Endothelial cell of umbilical vein (primary cell): ENCODE measurements around the gene GRID1. TPM values are rescaled to one million over a fixed set of nuclear protein-coding genes. Genes with fewer than 3 reads are reported as not detected.

ENCODE experiments used
- BruUV-seq: library from RNA; stranded (reverse); fragments of 400-500 nt; replicated peaks from 2 replicates; lab custom pipeline; 2021; lab: Mats Ljungman, UMichigan
- CTCF ChIA-PET: fragments of 300-600, 350-600 bp; sonication (Branson Sonifier 250); formaldehyde crosslinking; loops from one replicate; lab custom pipeline; 2021; ENCODE audit warnings: antibody characterized with exemption, inconsistent platforms; lab: Charles Lee
- POLR2A ChIA-PET: fragments of 300-600, 350-600 bp; sonication (Branson Sonifier 250); formaldehyde crosslinking; loops from one replicate; lab custom pipeline; 2021; ENCODE audit warnings: antibody characterized with exemption, inconsistent platforms; lab: Charles Lee
- DNase-seq: peaks from one replicate; pipeline ENCODE4 v3.0.0-alpha.2; 2011; ENCODE audit warnings: low read depth, low spot score
- FAIRE-seq: peaks from 2 replicates; lab custom pipeline; 2011; peaks lifted over from hg19 to GRCh38; lab: Jason Lieb, UNC
- H2AFZ ChIP-seq: 2 replicates; pipeline ENCODE4 v1.6.0; 2012; ENCODE audit warnings: low read depth, low read length, control low read depth, inconsistent platforms
- H3K27ac ChIP-seq: 2 replicates; pipeline ENCODE4 v1.5.1; 2011; ENCODE audit warnings: low read depth, mild to moderate bottlenecking, control low read depth, low read length, moderate library complexity; ENCODE audit not compliant: insufficient read depth
- H3K27me3 ChIP-seq, 2 experiments: 2 replicates each; pipeline versions ENCODE4 v1.6.0 to v1.6.1; 2011; ENCODE audit warnings: low read length in 2 of 2, mixed read lengths in 1 of 2; ENCODE audit not compliant: control insufficient read depth in 2 of 2, insufficient read depth in 2 of 2
- H3K36me3 ChIP-seq, 2 experiments: 2 replicates in 1 of 2; 3 replicates in 1 of 2; pipeline ENCODE4 v1.5.1; 2011; ENCODE audit warnings: low read length in 2 of 2, mild to moderate bottlenecking in 1 of 2, moderate library complexity in 1 of 2; ENCODE audit not compliant: control insufficient read depth in 2 of 2, insufficient read depth in 2 of 2; ENCODE audit errors: extremely low read depth in 1 of 2
- H3K4me1 ChIP-seq: 3 replicates; pipeline ENCODE4 v1.5.1; 2011; ENCODE audit warnings: mild to moderate bottlenecking, low read length; ENCODE audit not compliant: control insufficient read depth, insufficient read depth; ENCODE audit errors: extremely low read depth
- H3K4me2 ChIP-seq: 2 replicates; pipeline ENCODE4 v1.6.1; 2011; ENCODE audit warnings: low read length, control low read depth, mixed read lengths; ENCODE audit not compliant: insufficient read depth
- H3K4me3 ChIP-seq, 3 experiments: fragments of 200-600 bp in 1 of 3; sonication (generic), shearing (Covaris generic) in 1 of 3; replicated peaks in 1 of 3; 2 replicates each; pipeline ENCODE4 v1.5.1; 2011 to 2016; ENCODE audit warnings: control low read depth in 3 of 3, low read length in 3 of 3, mild to moderate bottlenecking in 2 of 3, inconsistent platforms in 1 of 3, low read depth in 1 of 3, moderate library complexity in 1 of 3; ENCODE audit not compliant: insufficient read depth in 1 of 3
- H3K79me2 ChIP-seq: 2 replicates; pipeline ENCODE4 v1.6.0; 2012; ENCODE audit warnings: low read length, inconsistent platforms; ENCODE audit not compliant: control insufficient read depth, insufficient read depth
- H3K9ac ChIP-seq: replicated peaks from 2 replicates; pipeline ENCODE3; 2011; ENCODE audit warnings: low read length, control low read depth; ENCODE audit not compliant: insufficient read depth; ENCODE audit errors: extremely low read depth
- H3K9me1 ChIP-seq: replicated peaks from 3 replicates; pipeline ENCODE4 v1.6.0; 2011; ENCODE audit warnings: mild to moderate bottlenecking, low read length; ENCODE audit not compliant: control insufficient read depth, insufficient read depth; ENCODE audit errors: extremely low read depth
- H3K9me3 ChIP-seq: replicated peaks from 2 replicates; pipeline ENCODE4 v1.5.1; 2012; ENCODE audit warnings: low read length, inconsistent platforms; ENCODE audit not compliant: control insufficient read depth, insufficient read depth
- H4K20me1 ChIP-seq: replicated peaks from 2 replicates; pipeline ENCODE3; 2011; ENCODE audit warnings: mild to moderate bottlenecking, low read length; ENCODE audit not compliant: control insufficient read depth, insufficient read depth; ENCODE audit errors: extremely low read depth
- CTCF ChIP-seq, 2 donors: IDR thresholded peaks; 1 replicate in 1 of 2; 2 replicates in 1 of 2; pipeline ENCODE4 v1.5.1; 2011; ENCODE audit warnings: low read length in 2 of 2, mild to moderate bottlenecking in 2 of 2, moderate library complexity in 2 of 2, control low read depth in 1 of 2, inconsistent platforms in 1 of 2, low read depth in 1 of 2; ENCODE audit not compliant: insufficient read depth in 1 of 2; ENCODE audit errors: extremely low read depth in 1 of 2
- EZH2 ChIP-seq: IDR thresholded peaks from 2 replicates; pipeline ENCODE4 v1.6.1; 2012; ENCODE audit warnings: borderline replicate concordance, low read depth, mild to moderate bottlenecking, moderate library complexity, low read length, inconsistent platforms; ENCODE audit not compliant: severe bottlenecking
- GATA2 ChIP-seq: IDR thresholded peaks from 2 replicates; pipeline ENCODE4 v1.7.0; 2011; ENCODE audit warnings: low read depth, mild to moderate bottlenecking, moderate library complexity, mixed read lengths, low read length; ENCODE audit not compliant: insufficient read length, insufficient read depth
- JUN ChIP-seq: IDR thresholded peaks from 2 replicates; pipeline ENCODE4 v1.6.1; 2011; ENCODE audit warnings: borderline replicate concordance, low read depth; ENCODE audit not compliant: insufficient read length, insufficient read depth
- MYC ChIP-seq: IDR thresholded peaks from one replicate; pipeline ENCODE4 v1.6.1; 2011; ENCODE audit warnings: mild to moderate bottlenecking, low read depth, low read length
- POLR2A ChIP-seq: IDR thresholded peaks from 2 replicates; pipeline ENCODE4 v1.6.1; 2012; ENCODE audit warnings: low read depth, mild to moderate bottlenecking, control low read depth, low read length
- dilution Hi-C: fragments of 300-500 bp; cut with MboI; formaldehyde crosslinking; loops from one replicate; pipeline ENCODE4 v1.15.0; 2019; ENCODE audit warnings: low sequenced_read_pairs; ENCODE audit not compliant: extremely low pct_ligation_motif_present
- intact Hi-C: fragments of 100-400 bp; cut with micrococcal nuclease; formaldehyde crosslinking; loops from one replicate; pipeline ENCODE4 v1.10.0; 2022
- polyA plus RNA-seq, 4 experiments: library from polyadenylated mRNA; depleted of rRNA in 3 of 4; stranded (reverse) in 3 of 4; unstranded in 1 of 4; fragments of >200 nt; gene quantifications; 2 replicates each; pipeline versions ENCODE4 v1.2.1 to v1.2.3, GENCODE V29; 2011 to 2012; ENCODE audit warnings: missing spikeins in 1 of 4
- total RNA-seq: library from RNA; stranded (reverse); gene quantifications from 2 replicates; pipeline ENCODE4 v1.2.3, GENCODE V29; 2021

GRID1 gene
- total and polyA plus RNA-seq, 2 donors (not counting 3 experiments of a cell fraction or from before 2014, with no cell fraction given): not detected

- no peaks in the 10 kb centered on the region for H3K27me3 ChIP-seq
- H3K36me3 ChIP-seq: no peaks in the 10 kb centered on the region
- no TSS peak for BruUV-seq
- H4K20me1 ChIP-seq: no peaks in the 10 kb centered on the region
- POLR2A ChIA-PET: no interaction called here
- intact Hi-C loops (no loop called here), dilution Hi-C loops (no loop called here)
- CTCF ChIA-PET: no interaction called here
- no peaks in the 10 kb centered on the region for H3K9me1 ChIP-seq
- H2AFZ ChIP-seq: no peak overlapping the region
- no peak overlapping the region for H3K9ac ChIP-seq
- no peaks in the 10 kb centered on the region for H3K79me2 ChIP-seq
- DNase-seq (no peak), FAIRE-seq (no peak)
- H3K9me3 ChIP-seq: no peaks in the 10 kb centered on the region
- no peak overlapping the region for H3K4me3 ChIP-seq
- no peak overlapping the region for H3K27ac ChIP-seq
- H3K4me1 ChIP-seq: no peaks in the 10 kb centered on the region
- H3K4me2 ChIP-seq: no peak overlapping the region
- TF ChIP-seq MYC: no peak
- no peak for TF ChIP-seq EZH2
- TF ChIP-seq CTCF (IDR thresholded peaks at IDR 0.05; ENCODE audit: extremely low read depth in 1 of 2, insufficient read depth in 1 of 2, low read depth in 1 of 2, low read length in 2 of 2): no peak
- no peak for TF ChIP-seq JUN
These were observed 288.0 kb downstream of the GRID1 start for GRCh38 chr10:86078639-86079035.

DNA sequence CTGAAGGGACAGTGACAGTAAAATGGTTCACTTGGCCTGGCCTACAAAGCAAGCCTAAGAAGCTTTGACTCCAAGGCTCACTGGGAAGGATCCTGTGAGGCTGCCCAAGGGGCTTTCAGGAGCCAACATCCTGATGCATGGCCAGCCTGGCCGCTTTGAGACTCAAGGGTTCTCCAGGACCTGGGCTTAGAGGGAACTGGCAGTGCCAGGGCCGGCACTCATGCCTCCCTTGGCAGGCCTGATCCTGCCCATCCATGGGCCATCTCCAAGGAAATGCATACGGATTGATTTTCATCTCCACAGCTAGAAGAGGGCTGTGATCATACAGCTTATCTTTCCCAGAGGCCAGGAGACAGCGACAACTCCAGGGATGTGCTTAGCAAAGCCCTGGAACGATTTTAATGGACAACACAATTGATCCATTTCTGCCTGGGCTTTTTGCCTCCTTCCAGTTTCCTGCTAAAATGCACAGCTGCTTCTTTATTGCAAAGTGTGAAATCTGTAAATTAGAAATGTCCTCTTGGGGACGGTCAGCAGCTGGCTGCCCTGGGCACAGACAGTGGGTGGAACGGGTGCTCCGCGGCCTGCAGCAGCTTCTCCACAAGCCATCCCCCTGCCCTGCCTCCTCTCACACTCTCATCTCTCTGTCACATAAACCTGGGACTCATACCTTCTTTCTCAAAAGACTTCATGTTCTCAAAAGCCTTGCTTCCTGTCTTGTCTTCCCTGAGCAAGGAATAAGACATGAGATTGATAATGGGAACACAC, 288.5 kb downstream of the GRID1 start:
- dilution Hi-C loops: no loop called here
- no TSS peak for BruUV-seq

More for the DNA sequence above, 288.5 kb downstream of the GRID1 start:
- Histone ChIP-seq H4K20me1 (no peaks in the 10 kb centered on the region), H3K27me3 (no peaks in the 10 kb centered on the region), H3K4me3 (no peak overlapping the region), H3K79me2 (no peaks in the 10 kb centered on the region), H3K4me1 (no peaks in the 10 kb centered on the region), H3K9me1 (no peaks in the 10 kb centered on the region), H2AFZ (no peak overlapping the region), H3K9me3 (no peaks in the 10 kb centered on the region), H3K4me2 (no peak overlapping the region), H3K27ac (no peak overlapping the region), H3K36me3 (no peaks in the 10 kb centered on the region), H3K9ac (no peak overlapping the region)
- DNase-seq (no peak), FAIRE-seq (no peak)
- ChIA-PET POLR2A (no interaction called here), CTCF (no interaction called here)
- TF ChIP-seq MYC: no peak
- TF ChIP-seq GATA2: no peak
- TF ChIP-seq POLR2A: no peak
- intact Hi-C loops: no loop called here
